ENCODE results near the gene SLC50A1. TPM values are rescaled to one million over a fixed set of nuclear protein-coding genes. Genes with fewer than 3 reads are reported as not detected.

Gene SLC50A1
- total RNA-seq, 1 experiment from 2014 or later = 67.6 TPM

- no peaks in the 10 kb centered on the region for H4K20me1 ChIP-seq (ENCODE audit: insufficient read depth)
Measured at GRCh38 chr1:155179112-155180031, 43.7 kb downstream of the SLC50A1 start.

GRCh38 chr1:155181371-155182051 lies 45.9 kb downstream of the SLC50A1 start:
- Histone ChIP-seq H3K9me2 (ENCODE audit: insufficient read depth) (no peaks in the 10 kb centered on the region), H3K9me3 (ENCODE audit: insufficient read depth, low read depth) (no peaks in the 10 kb centered on the region), H3K27ac (no peak overlapping the region), H2AFZ (no peak overlapping the region), H3K4me2 (no peak overlapping the region), H3K36me3 (ENCODE audit: low read depth) (no peaks in the 10 kb centered on the region), H3K4me1 (replicated peaks; ENCODE audit: insufficient read depth) (peaks cover 17% of the 10 kb centered on the region), H3F3A (ENCODE audit: insufficient read depth, low read depth) (peaks cover 14% of the 10 kb centered on the region; the same call in 1 of the 2 replicates), H3K4me3 (no peak overlapping the region), H3K79me2 (ENCODE audit: low read depth) (no peaks in the 10 kb centered on the region), H3K27me3 (ENCODE audit: insufficient read depth, low read depth) (no peaks in the 10 kb centered on the region), H4K20me1 (ENCODE audit: insufficient read depth) (no peaks in the 10 kb centered on the region)
- BruUV-seq (replicated peaks) = no TSS peak
- intact Hi-C loops (cut with micrococcal nuclease; ENCODE audit: unreplicated experiment) = no loop called here
- ChIA-PET POLR2A (ENCODE audit: unreplicated experiment) (no interaction called here), CTCF (no interaction called here)
- TF ChIP-seq EZH2 (IDR thresholded peaks at IDR 0.05; ENCODE audit: low read depth) = no peak
- no peak for TF ChIP-seq CTCF (conservative IDR thresholded peaks at IDR 0.05)
- DNase-seq = no peak

More at GRCh38 chr1:155179112-155180031, 43.7 kb downstream of the SLC50A1 start:
- Histone ChIP-seq H2AFZ (no peak overlapping the region), H3K27ac (no peak overlapping the region), H3K4me3 (no peak overlapping the region), H3K27me3 (ENCODE audit: insufficient read depth, low read depth) (no peaks in the 10 kb centered on the region), H3F3A (ENCODE audit: insufficient read depth, low read depth) (peaks cover 25% of the 10 kb centered on the region; the same call in 1 of the 2 replicates), H3K4me2 (no peak overlapping the region), H3K4me1 (replicated peaks; ENCODE audit: insufficient read depth) (peaks cover 15% of the 10 kb centered on the region), H3K9me2 (ENCODE audit: insufficient read depth) (no peaks in the 10 kb centered on the region), H3K9me3 (ENCODE audit: insufficient read depth, low read depth) (no peaks in the 10 kb centered on the region), H3K36me3 (ENCODE audit: low read depth) (no peaks in the 10 kb centered on the region), H3K79me2 (ENCODE audit: low read depth) (no peaks in the 10 kb centered on the region)
- TF ChIP-seq CTCF (conservative IDR thresholded peaks at IDR 0.05) (no peak), EZH2 (IDR thresholded peaks at IDR 0.05; ENCODE audit: low read depth) (no peak)
- ChIA-PET CTCF (no interaction called here), POLR2A (ENCODE audit: unreplicated experiment) (no interaction called here)
- intact Hi-C loops (cut with micrococcal nuclease; ENCODE audit: unreplicated experiment) = no loop called here
- no peak for DNase-seq
- BruUV-seq (replicated peaks) = no TSS peak

- CTCF ChIA-PET = no interaction called here
- no TSS peak for BruUV-seq (replicated peaks)
- H3K4me1 ChIP-seq (replicated peaks; ENCODE audit: insufficient read depth) = peaks cover 18% of the 10 kb centered on the region
- DNase-seq = no peak
- no peaks in the 10 kb centered on the region for H3K9me3 ChIP-seq (ENCODE audit: insufficient read depth, low read depth)
- H3K4me2 ChIP-seq = no peak overlapping the region
- no peak overlapping the region for H3K27ac ChIP-seq
- H3K27me3 ChIP-seq (ENCODE audit: insufficient read depth, low read depth) = no peaks in the 10 kb centered on the region
- intact Hi-C loops (cut with micrococcal nuclease; ENCODE audit: unreplicated experiment) = no loop called here
- H3K9me2 ChIP-seq (ENCODE audit: insufficient read depth) = no peaks in the 10 kb centered on the region
- POLR2A ChIA-PET (ENCODE audit: unreplicated experiment) = no interaction called here
- no peaks in the 10 kb centered on the region for H4K20me1 ChIP-seq (ENCODE audit: insufficient read depth)
- H3K4me3 ChIP-seq = no peak overlapping the region
- H2AFZ ChIP-seq = no peak overlapping the region
- H3F3A ChIP-seq (ENCODE audit: insufficient read depth, low read depth) = peaks cover 8% of the 10 kb centered on the region; the same call in 1 of the 2 replicates
- TF ChIP-seq CTCF (conservative IDR thresholded peaks at IDR 0.05) (no peak), EZH2 (IDR thresholded peaks at IDR 0.05; ENCODE audit: low read depth) (no peak)
- H3K79me2 ChIP-seq (ENCODE audit: low read depth) = no peaks in the 10 kb centered on the region
- H3K36me3 ChIP-seq (ENCODE audit: low read depth) = no peaks in the 10 kb centered on the region
Measured at GRCh38 chr1:155182052-155182550, 46.4 kb downstream of the SLC50A1 start.

All from PC-9 (cell line).